Fibroblast of the aortic adventitia (primary cell): ENCODE measurements around the gene DNAH8. TPM values are rescaled to one million over a fixed set of nuclear protein-coding genes. Genes with fewer than 3 reads are reported as not detected.

Source experiments
- DNase-seq: peaks from one replicate; pipeline ENCODE4 v3.0.0-alpha.2; 2010; ENCODE audit warnings: low read depth
- H3K4me3 ChIP-seq: 2 replicates; pipeline ENCODE4 v1.5.1; 2011; ENCODE audit warnings: low read depth, mild to moderate bottlenecking, control low read depth, low read length, moderate library complexity
- CTCF ChIP-seq: IDR thresholded peaks from 2 replicates; pipeline ENCODE4 v1.5.1; 2011; ENCODE audit warnings: mild to moderate bottlenecking, low read length, control low read depth, inconsistent platforms; ENCODE audit not compliant: insufficient read depth
- total RNA-seq: library from RNA; depleted of rRNA; stranded (reverse); fragments of >200 nt; gene quantifications from 2 replicates; pipeline ENCODE4 v1.2.3, GENCODE V29; 2012; ENCODE audit warnings: low replicate concordance

The DNAH8 gene
- total RNA-seq, 1 donor, result not detected

GRCh38 chr6:38738261-38738660 is 23.1 kb downstream of the DNAH8 start:
- TF ChIP-seq CTCF, result no peak
- DNase-seq, result no peak
- no peak overlapping the region for H3K4me3 ChIP-seq

- TF ChIP-seq CTCF, result peak; percentile 38
- DNase-seq, result peak; percentile 4
- no peak overlapping the region for H3K4me3 ChIP-seq
These were observed 24.4 kb downstream of the DNAH8 start for GRCh38 chr6:38739532-38739931.

- H3K4me3 ChIP-seq, result no peak overlapping the region
- no peak for TF ChIP-seq CTCF
- DNase-seq, result no peak
These were observed 34.4 kb downstream of the DNAH8 start for GRCh38 chr6:38749473-38749872.

GRCh38 chr6:38750968-38751615 is 36.0 kb downstream of the DNAH8 start:
- DNase-seq, result no peak
- no peak for TF ChIP-seq CTCF
- no peak overlapping the region for H3K4me3 ChIP-seq

GRCh38 chr6:38753707-38754106 is 38.6 kb downstream of the DNAH8 start:
- no peak for DNase-seq
- no peak for TF ChIP-seq CTCF
- H3K4me3 ChIP-seq, result no peak overlapping the region

- DNase-seq, result no peak
- H3K4me3 ChIP-seq, result no peak overlapping the region
- TF ChIP-seq CTCF, result no peak
These were observed 40.1 kb downstream of the DNAH8 start for GRCh38 chr6:38755207-38755606.

GRCh38 chr6:38755874-38756273 is 40.8 kb downstream of the DNAH8 start:
- H3K4me3 ChIP-seq, result no peak overlapping the region
- DNase-seq, result no peak
- no peak for TF ChIP-seq CTCF
